Astrocyte of the hippocampus (primary cell): ENCODE results near the gene VPS41.
"Not testable (repeated sequence)": the region's sequence is repeated elsewhere in the genome, so short reads cannot be mapped to it uniquely, and the experiment has no call there.

Experiments
- DNase-seq: peaks from one replicate; pipeline ENCODE4 v3.0.0; 2011; ENCODE audit warnings: low read depth, low spot score

VPS41 gene

DNA sequence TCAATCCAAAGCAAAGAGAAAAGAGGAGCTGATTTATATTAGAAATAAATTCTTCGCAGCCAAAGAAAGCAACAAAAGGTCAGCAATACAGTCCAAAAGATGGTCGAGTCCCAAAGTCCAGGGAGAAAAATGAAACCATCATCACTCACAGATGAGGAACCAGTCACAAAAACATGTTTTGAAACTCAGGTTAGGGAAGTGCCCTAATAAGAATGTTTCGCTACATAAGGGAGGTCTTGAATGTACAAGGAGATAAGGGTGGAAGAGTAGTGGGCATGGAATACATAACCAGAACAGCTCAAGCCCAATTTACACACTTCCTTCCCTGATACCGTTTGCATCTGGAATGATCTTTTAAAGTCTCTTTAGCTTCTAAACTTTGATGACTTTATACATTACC lies 53.6 kb downstream of the VPS41 start:
- no peak for DNase-seq

DNA sequence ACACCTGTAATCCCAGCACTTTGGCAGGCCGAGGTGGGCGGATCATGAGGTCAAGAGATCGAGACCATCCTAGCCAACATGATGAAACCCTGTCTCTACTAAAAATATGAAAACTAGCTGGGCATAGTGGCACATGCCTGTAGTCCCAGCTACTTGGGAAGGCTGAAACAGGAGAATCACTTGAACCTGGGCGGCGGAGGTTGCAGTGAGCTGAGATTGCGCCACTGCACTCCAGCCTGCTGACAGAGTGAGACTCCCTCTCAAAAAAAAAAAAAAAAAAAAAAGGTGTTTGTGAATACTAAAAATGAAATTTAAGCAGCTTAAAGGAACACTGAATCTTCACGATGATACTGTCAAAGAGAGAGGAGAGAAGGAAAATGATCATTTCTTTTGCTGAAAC lies 54.0 kb downstream of the VPS41 start:
- DNase-seq: not testable (repeated sequence)

DNA sequence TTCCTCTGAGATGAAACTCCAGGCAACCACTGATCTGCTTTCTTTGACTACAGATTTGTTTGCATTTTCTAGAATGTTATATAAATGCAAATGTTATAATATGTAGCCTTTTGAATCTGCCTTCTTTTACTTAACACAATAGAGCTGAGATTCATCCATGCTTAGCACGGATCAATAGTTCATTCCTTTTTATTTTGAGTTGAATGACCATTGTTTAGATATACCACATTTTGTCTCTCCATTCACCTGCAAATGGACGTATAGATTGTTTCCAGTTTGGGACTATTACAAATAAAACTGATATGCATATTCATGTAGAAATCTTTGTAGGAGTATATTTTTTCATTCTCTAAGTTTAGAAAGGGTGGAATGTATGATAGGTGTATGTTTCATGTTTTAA lies 57.7 kb downstream of the VPS41 start:
- no peak for DNase-seq

DNA sequence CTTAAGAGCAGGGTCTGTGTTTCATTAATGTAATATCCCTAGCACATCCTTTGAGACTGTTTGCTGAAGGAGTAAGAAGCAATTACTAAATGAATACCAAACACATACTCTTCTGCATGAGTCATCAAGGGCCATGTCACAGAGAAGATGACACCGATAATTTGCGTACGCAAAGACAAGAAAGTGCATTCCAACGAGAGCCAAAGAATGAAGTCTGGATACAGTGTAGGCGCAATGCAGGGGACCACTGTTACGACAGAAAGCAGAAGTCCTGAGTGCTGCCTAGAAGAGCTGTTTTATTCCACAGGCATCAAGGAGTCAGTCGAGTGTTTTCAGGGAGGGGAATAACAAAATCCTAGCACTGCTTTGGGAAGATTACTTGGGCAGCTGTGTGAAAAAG lies 62.7 kb downstream of the VPS41 start:
- peak; percentile 57 for DNase-seq

DNA sequence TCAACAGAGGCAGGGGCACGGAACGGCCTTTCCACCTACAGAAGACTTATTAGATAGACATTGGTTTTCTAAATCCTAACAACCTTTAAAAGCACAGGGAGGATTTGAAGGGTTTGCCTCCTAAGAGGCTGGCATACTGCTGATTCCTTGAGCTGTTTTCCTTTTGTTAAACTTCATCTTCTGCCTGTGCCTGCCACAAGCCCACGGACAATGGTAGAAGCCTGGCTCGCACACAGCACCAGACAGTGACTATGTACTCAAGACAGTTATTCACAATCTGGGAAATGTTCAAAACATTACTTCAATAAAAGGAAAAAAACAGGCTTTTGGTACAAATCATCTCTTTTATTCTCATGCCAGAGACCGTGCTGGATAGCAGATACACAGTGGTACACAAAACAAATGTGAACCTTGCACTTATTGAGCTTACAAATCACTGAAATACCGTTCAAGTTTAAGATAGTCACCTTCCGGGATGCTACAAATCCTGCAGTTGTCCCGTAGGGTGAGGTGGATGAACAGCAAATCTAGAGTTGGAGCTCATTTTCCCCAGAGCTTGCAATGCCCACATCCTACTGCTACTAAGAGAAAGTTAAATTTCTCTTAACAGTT lies 63.9 kb downstream of the VPS41 start:
- no peak for DNase-seq

DNA sequence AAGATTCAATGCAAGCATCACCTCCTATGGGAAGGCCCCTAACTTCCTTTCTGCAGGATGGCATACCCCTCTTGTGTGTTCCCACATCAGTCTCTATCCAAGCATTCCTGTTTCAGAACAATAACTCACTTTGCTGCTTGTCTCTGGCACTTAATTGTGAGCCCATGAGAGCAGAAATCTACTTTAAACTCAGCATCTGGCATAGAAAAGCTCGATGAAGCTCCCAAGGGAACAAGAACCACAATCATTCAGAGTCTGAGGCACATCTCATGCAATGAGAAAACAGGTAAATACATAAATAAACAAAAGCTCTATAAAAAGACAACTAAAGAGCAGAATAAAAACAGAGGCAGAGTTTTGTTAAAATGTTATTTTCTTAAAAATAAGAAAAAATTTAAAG lies 66.2 kb downstream of the VPS41 start:
- no peak for DNase-seq

DNA sequence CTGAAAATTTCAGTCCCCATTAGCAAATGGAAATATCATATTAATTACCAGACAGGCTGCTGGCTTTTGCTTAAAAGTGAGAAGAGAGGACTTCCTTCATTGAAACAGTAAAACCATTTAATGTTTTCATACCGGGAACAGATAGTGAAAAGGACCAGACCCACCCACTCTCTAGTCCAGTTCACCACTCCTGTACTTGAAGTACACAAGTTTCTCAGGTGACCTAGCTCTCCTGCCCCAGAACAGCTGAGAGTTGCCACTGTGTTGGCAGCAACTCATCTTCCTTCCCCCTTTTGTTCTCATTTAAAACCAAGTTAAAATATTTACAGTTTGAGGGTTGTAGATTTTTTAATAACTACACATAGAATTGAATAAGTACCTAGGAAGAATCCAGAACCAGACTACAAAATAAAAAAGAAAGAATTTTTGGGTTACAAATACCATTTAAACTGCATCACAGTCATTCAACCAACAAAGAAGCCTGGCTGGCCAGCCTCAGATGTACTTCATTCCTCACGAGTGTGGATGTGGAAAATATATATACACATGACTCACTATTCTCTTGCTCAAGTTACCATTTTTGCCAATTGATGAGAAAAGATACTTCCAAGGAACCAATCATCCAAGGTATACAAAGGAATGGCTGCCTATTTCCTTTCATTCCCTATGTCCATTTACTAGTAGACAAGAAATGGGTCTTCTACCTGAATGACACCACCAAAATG lies 68.1 kb downstream of the VPS41 start:
- DNase-seq: peak; percentile 78

DNA sequence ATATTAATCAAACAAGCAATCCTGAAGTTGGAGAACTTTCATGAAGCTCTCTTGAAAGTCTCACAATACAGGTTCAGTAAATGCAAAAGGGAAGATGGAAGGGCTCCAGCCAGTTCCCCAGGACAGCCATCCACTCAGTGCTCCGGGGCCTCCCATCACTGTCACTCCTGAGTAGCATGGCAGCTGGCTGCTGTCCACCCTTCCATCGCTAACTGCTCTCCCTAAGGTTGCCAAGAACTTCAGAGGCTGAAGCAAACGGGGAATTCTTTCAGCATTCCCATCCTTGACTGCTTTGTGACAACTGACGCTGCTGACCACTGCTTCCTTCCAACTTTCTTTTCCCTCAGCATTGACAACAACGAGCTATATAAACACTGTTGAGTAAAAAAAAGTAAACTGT lies 69.1 kb downstream of the VPS41 start:
- DNase-seq: peak; percentile 77

DNA sequence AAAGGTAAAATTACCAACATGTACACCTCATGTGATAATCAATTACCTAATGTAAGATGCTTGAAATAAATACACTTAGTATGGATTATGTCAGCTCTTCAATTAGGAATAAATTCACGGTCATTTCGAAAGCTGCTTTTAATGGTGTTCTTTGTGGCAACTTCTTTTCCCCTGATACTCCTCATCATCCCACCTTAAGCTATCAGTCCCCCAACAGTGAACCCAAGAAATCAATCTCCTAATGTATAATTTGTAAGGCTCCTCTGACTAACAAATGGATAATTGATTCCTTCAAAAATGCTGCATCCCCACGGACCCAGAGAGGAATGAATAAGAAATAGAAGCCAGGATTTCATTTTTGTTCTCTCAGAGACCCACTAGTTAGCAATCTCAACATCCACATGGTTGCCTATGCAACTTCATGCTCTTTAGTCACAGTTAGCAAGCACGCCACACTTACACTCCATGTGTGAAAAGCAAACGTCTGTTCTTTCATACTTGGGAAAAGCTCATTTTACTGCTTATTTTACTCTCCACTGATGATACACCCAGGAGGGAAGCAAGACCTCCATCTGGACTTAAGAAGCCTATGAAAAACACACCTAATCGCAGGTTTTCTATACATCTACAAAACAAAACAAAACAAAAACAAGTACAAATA lies 70.1 kb downstream of the VPS41 start:
- DNase-seq: no peak

DNA sequence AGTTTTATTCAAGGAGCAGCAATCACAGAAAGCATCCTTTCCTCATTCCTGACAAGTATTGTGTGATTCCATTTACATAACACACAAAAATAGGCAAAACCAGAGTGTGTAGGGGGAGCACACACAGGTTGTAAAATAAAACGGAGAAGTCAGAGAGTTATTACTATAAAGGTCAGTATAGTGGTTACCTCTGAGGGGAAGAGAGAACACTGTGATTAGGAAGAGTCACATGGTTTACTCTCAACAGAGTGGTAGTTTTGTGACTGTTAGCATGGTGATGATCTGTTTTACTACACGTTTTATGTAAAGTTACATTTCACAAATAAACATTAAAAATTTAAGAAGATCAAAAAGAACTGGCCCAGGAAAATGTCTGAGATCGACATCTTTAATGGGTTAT lies 74.6 kb downstream of the VPS41 start:
- DNase-seq: no peak

DNA sequence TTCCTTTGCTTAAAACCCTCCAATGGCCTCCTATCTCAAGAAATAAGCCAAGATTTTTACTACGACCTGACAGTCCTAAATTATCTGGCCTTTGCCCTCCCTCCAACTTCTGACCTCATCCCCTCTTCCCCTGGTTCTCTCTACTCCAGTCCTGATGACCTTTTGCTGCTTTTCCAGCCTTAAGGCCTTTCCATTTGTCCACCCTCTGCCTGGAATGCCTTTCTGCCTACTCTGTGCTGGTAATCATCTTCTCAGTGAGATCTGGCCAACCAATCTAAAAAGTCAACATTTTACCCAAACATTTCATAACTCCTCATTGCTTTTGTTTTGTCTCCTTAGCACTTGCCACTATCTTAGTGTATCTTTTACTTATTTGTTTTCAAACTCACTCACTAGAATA lies 75.7 kb downstream of the VPS41 start:
- no peak for DNase-seq

DNA sequence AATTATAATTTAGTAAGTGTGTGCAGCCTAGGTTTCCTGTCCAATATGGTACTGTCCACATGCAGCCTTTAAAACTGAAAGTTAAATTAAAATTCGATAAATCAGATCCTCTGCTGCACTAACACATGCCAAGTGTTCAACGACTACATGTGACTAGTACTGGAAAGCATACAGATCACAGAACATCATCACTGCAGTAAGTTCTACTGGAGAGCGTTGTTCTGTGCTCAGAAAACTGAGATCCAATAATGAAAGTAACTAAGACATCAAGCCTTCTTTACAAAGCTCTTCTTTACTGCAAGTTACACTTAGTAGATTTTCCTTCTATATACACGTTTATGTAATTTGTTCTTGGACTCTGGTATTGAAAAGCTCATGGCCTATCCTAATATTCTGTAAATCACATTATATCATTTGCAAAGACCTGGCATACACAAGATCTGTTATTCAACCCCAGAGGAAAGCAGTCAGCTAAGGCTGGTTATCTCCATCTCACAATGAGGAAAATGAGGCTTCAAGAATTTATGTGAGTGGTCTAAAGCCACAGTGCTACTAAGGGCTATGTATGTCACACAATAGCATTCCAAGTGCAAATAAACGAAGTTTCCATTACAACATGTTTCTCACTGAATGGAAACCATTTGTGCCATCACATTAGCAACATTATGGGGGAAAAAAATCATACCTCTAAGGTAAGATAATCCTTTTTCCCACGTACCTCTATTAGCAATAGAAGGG lies 77.6 kb downstream of the VPS41 start:
- DNase-seq: no peak

DNA sequence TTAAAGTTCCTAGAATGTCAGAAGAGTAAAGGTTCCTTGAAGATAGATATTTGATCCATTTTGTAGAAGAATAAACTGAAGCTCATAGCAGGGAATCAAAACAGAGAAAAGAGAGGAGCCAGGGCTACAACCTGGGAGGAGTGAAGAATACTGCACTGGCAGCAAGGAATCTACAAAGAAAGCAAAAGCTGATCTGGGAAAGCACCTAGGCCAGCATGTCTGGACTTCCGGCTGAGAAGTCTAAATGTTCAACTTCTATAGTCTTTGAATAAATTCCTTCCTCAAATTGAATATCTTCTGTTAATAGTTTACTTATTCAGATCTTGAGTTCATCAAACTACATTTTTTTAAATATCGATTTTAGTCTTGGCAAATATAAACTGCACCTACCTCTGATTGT lies 78.2 kb downstream of the VPS41 start:
- DNase-seq: no peak

DNA sequence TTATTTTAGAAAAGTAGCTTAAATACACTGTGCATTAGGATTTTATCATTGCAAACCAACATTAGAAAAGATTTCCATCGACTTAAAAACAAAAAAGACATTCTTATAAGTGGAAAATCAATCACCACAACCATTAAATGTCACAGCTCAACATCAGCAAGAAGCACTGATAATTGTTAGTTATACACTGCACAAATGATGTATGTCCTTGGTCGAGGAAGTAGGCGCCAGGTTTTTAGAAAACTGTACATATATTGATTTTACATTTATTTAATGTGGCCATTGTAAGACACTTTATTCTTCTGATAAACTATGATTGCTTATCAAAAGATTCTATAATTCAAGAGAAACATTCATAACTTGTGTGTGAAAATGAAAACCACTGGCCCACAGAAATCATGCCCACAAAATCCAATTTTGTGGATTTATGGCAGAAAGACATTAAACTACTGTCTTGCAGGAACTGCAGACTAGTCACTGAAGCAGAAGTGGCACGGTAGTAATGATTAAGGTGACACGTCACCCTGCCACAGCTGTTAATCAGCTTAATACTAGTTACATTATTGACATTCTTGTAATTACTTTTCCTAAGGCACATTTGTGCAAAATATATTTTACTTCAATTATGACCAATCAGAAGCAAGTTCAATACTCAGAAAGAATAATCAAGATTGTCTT lies 79.4 kb downstream of the VPS41 start:
- no peak for DNase-seq

DNA sequence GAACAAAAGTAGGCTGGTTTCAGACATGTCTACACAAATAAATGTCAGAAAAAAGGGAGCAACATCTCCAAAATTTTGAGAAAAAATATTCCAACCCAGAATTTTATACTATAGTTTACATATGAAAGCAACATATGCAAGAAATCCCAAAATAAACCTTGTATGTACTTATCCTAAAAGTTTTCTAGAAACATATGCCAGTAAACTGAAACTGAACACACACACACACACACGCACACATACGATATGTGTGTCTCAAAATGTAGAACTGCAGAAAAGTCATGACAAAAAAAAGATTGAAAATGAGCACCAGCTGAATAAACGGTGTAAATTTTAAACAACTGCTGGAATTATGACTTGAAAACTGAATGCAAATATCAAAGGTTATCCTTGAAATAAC lies 81.0 kb downstream of the VPS41 start:
- DNase-seq: no peak

DNA sequence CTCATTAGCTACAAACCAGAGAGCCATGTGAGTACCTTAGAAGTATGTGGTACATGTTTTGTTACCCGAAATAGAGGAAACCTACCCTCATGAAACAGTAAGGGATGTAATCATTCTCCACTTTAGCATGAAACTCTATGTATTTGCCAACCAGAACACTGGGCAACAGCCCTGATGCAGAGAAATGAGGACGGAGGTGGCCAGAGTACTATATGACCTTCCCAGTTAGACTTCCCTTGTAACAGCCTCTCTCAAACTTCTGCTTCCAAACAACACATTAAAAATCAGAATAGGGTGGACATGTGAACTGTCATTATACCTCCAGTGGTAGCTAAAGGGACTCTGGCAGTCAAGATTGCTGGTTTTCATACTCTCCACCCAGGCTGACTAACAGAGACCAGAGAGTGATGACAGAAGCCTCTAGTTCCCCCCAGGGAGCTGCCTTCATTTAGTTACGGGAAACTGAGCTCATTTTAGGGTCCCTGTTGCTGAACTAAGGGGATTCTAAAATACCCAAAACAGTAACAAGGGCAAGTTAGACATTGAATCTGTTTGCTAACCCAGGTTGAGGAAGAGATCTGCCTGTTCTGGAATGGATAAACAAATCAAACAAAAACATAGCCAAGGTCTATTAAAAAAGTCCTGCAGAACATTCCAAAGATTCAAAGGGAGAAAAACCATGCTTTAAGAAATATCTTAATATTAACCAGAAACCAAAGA lies 83.1 kb downstream of the VPS41 start:
- DNase-seq: no peak

DNA sequence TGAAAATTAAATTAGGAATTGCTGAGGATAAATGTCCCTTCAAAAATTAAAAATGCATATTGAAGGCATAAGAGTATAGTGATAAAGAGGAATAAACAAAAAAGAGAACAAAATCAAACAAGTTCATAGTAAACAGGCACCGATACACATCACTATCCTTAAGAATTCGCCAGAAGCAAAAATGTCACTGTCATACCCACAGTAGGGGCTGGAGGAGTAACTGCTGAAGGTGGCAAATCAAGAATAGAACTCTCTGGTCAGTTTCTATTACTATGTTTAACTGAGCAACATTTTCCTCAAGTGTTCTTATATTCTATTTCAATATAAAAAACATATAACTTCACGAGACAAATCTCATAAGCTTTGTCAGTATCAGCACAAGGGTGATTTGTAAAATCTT lies 84.0 kb downstream of the VPS41 start:
- DNase-seq: no peak

DNA sequence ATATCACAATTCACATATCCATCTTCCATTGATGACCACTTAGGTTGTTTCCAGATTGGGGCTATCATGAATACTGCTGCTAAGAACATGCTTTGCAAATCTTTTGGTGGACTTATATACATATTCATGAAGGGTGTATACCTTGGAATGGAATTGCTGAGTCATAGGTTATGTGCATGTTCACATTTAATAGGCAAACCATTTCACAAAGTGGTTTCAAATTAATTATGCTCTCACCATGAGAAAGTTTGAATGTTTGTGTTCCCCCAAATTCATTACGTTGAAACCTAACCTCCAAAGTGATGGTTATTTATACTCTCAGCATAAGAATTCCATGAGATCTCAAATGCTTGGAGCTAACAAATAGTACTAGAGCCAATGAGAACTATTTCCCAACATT lies 86.4 kb downstream of the VPS41 start:
- DNase-seq: peak; percentile 46

DNA sequence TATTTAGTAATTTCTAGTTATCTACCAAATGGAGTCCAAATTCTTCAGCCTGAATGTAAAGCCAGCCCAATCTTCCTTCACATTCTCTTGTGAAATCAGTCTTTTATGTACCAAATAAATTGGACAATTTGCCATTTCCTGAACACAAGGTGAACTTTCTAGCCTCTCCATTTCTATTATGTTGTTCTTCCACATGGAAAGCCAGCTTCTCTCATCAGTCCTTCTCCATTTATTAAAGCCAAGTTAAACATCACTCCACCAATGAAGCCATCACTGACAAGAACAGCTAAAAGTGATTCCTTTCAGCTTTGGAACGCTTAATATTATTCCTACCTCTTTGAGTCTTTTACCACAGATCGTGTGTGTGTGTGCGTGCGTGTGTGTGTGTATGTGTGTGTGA lies 88.4 kb downstream of the VPS41 start:
- DNase-seq: no peak

DNA sequence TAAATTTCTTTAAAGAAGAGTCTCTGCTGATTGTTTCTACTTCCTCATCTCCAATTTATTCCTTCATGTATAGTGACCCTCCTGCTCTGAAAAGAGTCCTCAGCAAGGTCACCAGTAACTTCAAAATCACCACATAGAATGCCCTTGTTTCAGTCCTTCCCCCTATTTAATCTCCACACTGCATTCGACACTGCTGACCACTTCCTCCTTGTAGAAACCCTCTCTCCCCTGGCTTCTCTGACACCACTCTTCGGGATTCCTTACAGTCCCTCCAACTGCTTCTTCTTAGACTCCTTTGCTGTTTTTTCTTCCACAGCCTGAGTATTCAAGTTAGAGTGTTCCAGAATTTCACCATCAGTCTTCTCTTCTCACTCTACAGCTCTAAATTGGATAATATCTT lies 89.5 kb downstream of the VPS41 start:
- no peak for DNase-seq

DNA sequence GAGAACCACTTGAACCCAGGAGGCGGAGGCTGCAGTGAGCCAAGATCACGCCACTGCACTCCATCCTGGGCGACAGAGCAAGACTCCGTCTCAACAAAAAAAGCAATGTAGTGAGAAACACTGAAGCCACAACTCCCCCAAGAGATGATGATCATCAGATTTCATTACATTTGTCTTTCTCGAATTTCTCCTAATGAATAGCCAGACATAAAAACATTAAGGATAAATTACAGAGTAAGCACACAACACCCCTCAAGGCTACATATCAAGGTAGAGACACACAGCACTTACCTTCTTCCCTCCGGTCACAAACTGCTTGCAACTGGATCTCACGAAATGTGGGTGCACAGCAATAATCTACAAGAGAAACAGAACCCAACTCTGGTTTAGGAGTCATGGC lies 91.5 kb downstream of the VPS41 start:
- no peak for DNase-seq
